Common myeloid progenitor, CD34-positive (primary cell): ENCODE results near the gene ANKRD13B.
"Not testable (repeated sequence)": the region's sequence is repeated elsewhere in the genome, so short reads cannot be mapped to it uniquely, and the experiment has no call there.

Experiments used
- CTCF ChIA-PET: fragments of 350-600 bp; sonication (Branson Sonifier 250); formaldehyde crosslinking; loops from one replicate; lab custom pipeline; 2021; ENCODE audit warnings: antibody characterized with exemption; lab: Charles Lee
- POLR2A ChIA-PET: fragments of 350-600 bp; sonication (Branson Sonifier 250); formaldehyde crosslinking; loops from one replicate; lab custom pipeline; 2021; ENCODE audit warnings: antibody characterized with exemption; lab: Charles Lee
- DNase-seq, 3 donors: peaks; one replicate each; pipeline versions ENCODE4 v3.0.0 to v3.0.0-alpha.2; 2013
- H3K27ac ChIP-seq, 2 experiments: 1 replicate in 1 of 2; 2 replicates in 1 of 2; pipeline ENCODE4 v1.7.0; 2013; ENCODE audit warnings: inconsistent platforms in 2 of 2, low read length in 2 of 2, mild to moderate bottlenecking in 2 of 2, low read depth in 1 of 2, moderate library complexity in 1 of 2; ENCODE audit not compliant: severe bottlenecking in 2 of 2, insufficient read depth in 1 of 2, poor library complexity in 1 of 2
- H3K27me3 ChIP-seq, 5 experiments: replicated peaks in 2 of 5; 1 replicate in 3 of 5; 2 replicates in 2 of 5; pipeline versions ENCODE4 v1.6.1 to v1.7.0; 2013; ENCODE audit warnings: low read length in 4 of 5, mild to moderate bottlenecking in 2 of 5, moderate library complexity in 2 of 5, inconsistent platforms in 1 of 5; ENCODE audit not compliant: insufficient read depth in 5 of 5, control insufficient read depth in 4 of 5
- H3K36me3 ChIP-seq, 4 experiments: 1 replicate in 2 of 4; 2 replicates in 2 of 4; pipeline versions ENCODE4 v1.6.1 to v1.7.0; 2013; ENCODE audit warnings: low read length in 3 of 4, control low read depth in 1 of 4, mild to moderate bottlenecking in 1 of 4; ENCODE audit not compliant: control insufficient read depth in 4 of 4, insufficient read depth in 4 of 4
- H3K4me1 ChIP-seq, 4 experiments: 1 replicate in 3 of 4; 2 replicates in 1 of 4; pipeline versions ENCODE4 v1.6.1 to v1.7.1; 2013; ENCODE audit warnings: low read length in 3 of 4, mild to moderate bottlenecking in 3 of 4, control low read depth in 1 of 4, inconsistent platforms in 1 of 4, moderate library complexity in 1 of 4; ENCODE audit not compliant: control insufficient read depth in 4 of 4, insufficient read depth in 4 of 4; ENCODE audit errors: control extremely low read depth in 1 of 4
- H3K4me3 ChIP-seq, 7 experiments: 1 replicate in 4 of 7; 2 replicates in 3 of 7; pipeline versions ENCODE4 v1.5.1 to v1.7.0; 2013; ENCODE audit warnings: mild to moderate bottlenecking in 7 of 7, low read length in 6 of 7, moderate library complexity in 6 of 7, inconsistent platforms in 2 of 7, low read depth in 2 of 7, control low read depth in 1 of 7; ENCODE audit not compliant: insufficient read depth in 4 of 7, control insufficient read depth in 1 of 7; ENCODE audit errors: extremely low read depth in 1 of 7
- H3K9me3 ChIP-seq, 5 experiments: 1 replicate in 4 of 5; 2 replicates in 1 of 5; pipeline versions ENCODE4 v1.6.1 to v1.7.1; 2013; ENCODE audit warnings: low read length in 4 of 5, mild to moderate bottlenecking in 2 of 5, inconsistent platforms in 1 of 5, low read depth in 1 of 5, moderate library complexity in 1 of 5; ENCODE audit not compliant: control insufficient read depth in 4 of 5, insufficient read depth in 2 of 5; ENCODE audit errors: control extremely low read depth in 1 of 5
- WGBS: methylation state at CpG from one replicate; pipeline ENCODE4 v1.1.5; 2013; ENCODE audit not compliant: insufficient coverage; 5-methylcytosine and 5-hydroxymethylcytosine counted together

Gene ANKRD13B

DNA sequence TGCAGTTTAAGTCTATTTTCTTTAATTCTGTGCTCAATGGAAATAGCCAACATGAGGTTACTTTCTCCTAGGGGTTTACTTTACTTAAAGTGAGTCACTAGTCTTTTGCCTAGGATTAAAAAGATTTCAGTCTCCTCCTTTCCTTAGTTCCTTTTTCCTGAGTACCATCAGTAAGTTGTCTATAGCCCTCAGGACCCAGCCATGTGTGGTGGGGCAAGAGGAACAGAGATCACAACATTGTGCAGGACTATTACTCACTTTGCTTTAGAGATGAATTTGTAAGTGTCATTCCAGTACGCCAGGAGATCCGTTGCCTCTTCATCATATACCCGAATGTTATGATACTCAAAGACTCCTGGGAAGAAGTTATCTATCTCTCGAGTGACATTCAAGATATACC lies 57.5 kb downstream of the ANKRD13B start:
- H3K36me3 ChIP-seq: peaks cover 12 to 34% (median 20%) of the 10 kb centered on the region in 4 experiments
- DNase-seq: no peak
- ChIA-PET CTCF (no interaction called here), POLR2A (no interaction called here)
- no peaks in the 10 kb centered on the region for H3K9me3 ChIP-seq
- no peak overlapping the region for H3K4me3 ChIP-seq
- no peak overlapping the region for H3K27ac ChIP-seq
- no peaks in the 10 kb centered on the region for H3K4me1 ChIP-seq
- no peaks in the 10 kb centered on the region for H3K27me3 ChIP-seq
- WGBS: 97% methylated on average over 4 of the region's 4 CpGs

DNA sequence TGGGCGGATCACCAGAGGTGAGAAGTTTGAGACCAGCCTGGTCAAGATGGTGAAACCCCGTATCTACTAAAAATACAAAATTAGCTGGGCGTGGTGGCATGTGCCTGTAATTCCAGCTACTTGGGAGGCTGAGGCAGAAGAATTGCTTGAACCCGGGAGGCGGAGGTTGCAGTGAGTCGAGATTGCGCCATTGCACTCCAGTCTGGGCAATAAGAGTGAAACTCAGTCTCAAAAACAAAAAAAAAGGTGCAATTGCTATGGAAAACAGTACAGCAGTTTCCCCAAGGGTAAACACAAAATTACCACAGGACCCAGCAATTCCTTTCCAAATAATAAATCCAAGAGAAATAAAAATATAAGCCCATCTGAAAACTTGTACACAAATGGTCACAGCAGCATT lies 59.0 kb downstream of the ANKRD13B start:
- peaks cover 12 to 40% (median 21%) of the 10 kb centered on the region in 4 experiments for H3K36me3 ChIP-seq
- H3K4me1 ChIP-seq, POLR2A ChIA-PET, H3K27ac ChIP-seq, DNase-seq, H3K9me3 ChIP-seq, H3K4me3 ChIP-seq, H3K27me3 ChIP-seq: not testable (repeated sequence)
- CTCF ChIA-PET: interaction anchor here (1.1 to 1.3 kb wide), 2 partner anchors 13 to 128 kb away, joined by 3 read pairs; no protein-coding TSS in a partner anchor
- 100% methylated on average over 3 of the region's 7 CpGs for WGBS

- Histone ChIP-seq H3K27me3 (no peaks in the 10 kb centered on the region), H3K36me3 (peaks cover 9 to 37% (median 21%) of the 10 kb centered on the region in 4 experiments), H3K9me3 (no peaks in the 10 kb centered on the region), H3K4me1 (no peaks in the 10 kb centered on the region), H3K4me3 (no peak overlapping the region), H3K27ac (no peak overlapping the region)
- ChIA-PET CTCF (interaction anchor here (0.9 to 4.0 kb wide), 6 partner anchors 12 to 124 kb away, joined by 3 to 30 read pairs (median 4); no protein-coding TSS in a partner anchor), POLR2A (no interaction called here)
- no peak for DNase-seq
Measured at GRCh38 chr17:29652976-29653375, 60.0 kb downstream of the ANKRD13B start.

GRCh38 chr17:29653995-29654714 lies 61.2 kb downstream of the ANKRD13B start:
- no CpG with 5 or more reads among the region's 1 CpG for WGBS
- Histone ChIP-seq H3K27me3 (no peaks in the 10 kb centered on the region), H3K27ac (no peak overlapping the region), H3K9me3 (no peaks in the 10 kb centered on the region), H3K4me3 (no peak overlapping the region), H3K4me1 (peaks cover 0 to 2% (median 0%) of the 10 kb centered on the region in 4 experiments), H3K36me3 (peaks cover 5 to 34% (median 18%) of the 10 kb centered on the region in 4 experiments)
- CTCF ChIA-PET: interaction anchor here (0.8 to 4.0 kb wide), 9 partner anchors 10 to 156 kb away, joined by 3 to 30 read pairs (median 5); no protein-coding TSS in a partner anchor
- no peak for DNase-seq
- POLR2A ChIA-PET: no interaction called here

DNA sequence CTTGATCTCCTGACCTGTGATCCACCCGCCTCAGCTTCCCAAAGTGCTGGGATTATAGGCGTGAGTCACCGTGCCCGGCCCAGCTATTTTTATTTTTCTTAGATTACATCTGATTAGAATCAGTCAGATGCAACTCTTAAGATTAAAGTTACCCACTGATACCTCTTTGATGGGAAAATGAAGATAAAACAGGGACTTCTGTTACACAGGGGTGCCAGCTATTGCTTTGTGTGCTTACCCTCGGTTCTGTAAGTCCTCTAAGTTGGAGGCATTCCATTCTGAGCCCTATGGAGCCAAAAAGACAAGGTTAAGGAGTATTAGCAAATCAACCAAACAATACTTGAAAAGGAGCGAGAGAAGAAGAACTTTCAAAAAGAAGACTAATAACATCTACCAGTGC lies 62.4 kb downstream of the ANKRD13B start:
- ChIA-PET POLR2A (no interaction called here), CTCF (interaction anchor here (0.6 to 4.0 kb wide), 9 partner anchors 10 to 137 kb away, joined by 3 to 30 read pairs (median 3); no protein-coding TSS in a partner anchor)
- Histone ChIP-seq H3K4me3 (no peak overlapping the region), H3K4me1 (peaks cover 0 to 5% (median 0%) of the 10 kb centered on the region in 4 experiments), H3K27me3 (no peaks in the 10 kb centered on the region), H3K27ac (no peak overlapping the region), H3K36me3 (peaks cover 4 to 33% (median 16%) of the 10 kb centered on the region in 4 experiments), H3K9me3 (no peaks in the 10 kb centered on the region)
- no peak for DNase-seq
- WGBS: 89% methylated on average over 2 of the region's 6 CpGs

DNA sequence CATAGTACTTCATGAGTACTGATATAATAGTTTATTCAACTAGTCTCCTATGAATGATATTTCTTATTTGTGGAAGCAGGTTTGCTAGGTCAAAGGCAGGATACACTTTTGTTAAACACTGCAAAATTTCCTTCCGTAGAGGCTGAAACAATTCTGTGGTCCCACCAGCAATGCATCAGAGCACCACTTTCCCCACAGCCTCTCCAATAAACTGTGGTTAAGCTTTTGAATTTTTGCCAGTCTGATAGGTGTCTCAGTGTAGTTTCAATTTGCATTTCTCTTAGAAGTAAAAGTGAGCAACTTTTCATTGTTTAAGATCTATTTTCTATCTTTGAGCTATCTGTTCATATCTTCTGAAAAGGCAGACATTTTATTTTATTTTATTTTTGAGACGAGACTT lies 66.2 kb downstream of the ANKRD13B start:
- peaks cover 0 to 34% (median 14%) of the 10 kb centered on the region in 4 experiments for H3K36me3 ChIP-seq
- WGBS: 50% methylated on average over 2 of the region's 2 CpGs
- ChIA-PET POLR2A (no interaction called here), CTCF (interaction anchor here (1.2 to 2.1 kb wide), 3 partner anchors 12 to 32 kb away, joined by 3 to 6 read pairs (median 4); no protein-coding TSS in a partner anchor)
- peaks cover 0 to 11% (median 1%) of the 10 kb centered on the region in 4 experiments for H3K4me1 ChIP-seq
- peak overlapping the region in 1 of 7 experiments; percentile 5 for H3K4me3 ChIP-seq
- H3K27me3 ChIP-seq: no peaks in the 10 kb centered on the region
- H3K27ac ChIP-seq: no peak overlapping the region
- peak; percentile 25 to 73 (median 65) for DNase-seq
- no peaks in the 10 kb centered on the region for H3K9me3 ChIP-seq

GRCh38 chr17:29661213-29661612 lies 68.3 kb downstream of the ANKRD13B start:
- H3K9me3 ChIP-seq: no peaks in the 10 kb centered on the region
- H3K27me3 ChIP-seq: no peaks in the 10 kb centered on the region
- ChIA-PET CTCF (interaction anchor here (0.7 to 1.2 kb wide), 3 partner anchors 9 to 99 kb away, joined by 3 read pairs; no protein-coding TSS in a partner anchor), POLR2A (no interaction called here)
- no peak overlapping the region for H3K27ac ChIP-seq
- peaks cover 0 to 36% (median 14%) of the 10 kb centered on the region in 4 experiments for H3K36me3 ChIP-seq
- H3K4me3 ChIP-seq: no peak overlapping the region
- no peak for DNase-seq
- WGBS: 100% methylated on average over 1 of the region's 2 CpGs
- peaks cover 0 to 11% (median 3%) of the 10 kb centered on the region in 4 experiments for H3K4me1 ChIP-seq
